CD4-positive, alpha-beta memory T cell (primary cell): ENCODE results near the gene EXD3. TPM values are rescaled to one million over a fixed set of nuclear protein-coding genes. Genes with fewer than 3 reads are reported as not detected.

Experiments
- CTCF ChIA-PET: fragments of 350-600 bp; sonication (Branson Sonifier 250); formaldehyde crosslinking; loops from one replicate; lab custom pipeline; 2021; ENCODE audit warnings: inconsistent platforms; ENCODE audit not compliant: partially characterized antibody; lab: Charles Lee
- POLR2A ChIA-PET: fragments of 350-600 bp; sonication (Branson Sonifier 250); formaldehyde crosslinking; loops from one replicate; lab custom pipeline; 2021; ENCODE audit not compliant: partially characterized antibody; lab: Charles Lee
- DNase-seq, 5 donors: peaks; one replicate each; pipeline versions ENCODE4 v3.0.0 to v3.0.0-alpha.2; 2020 to 2022; ENCODE audit warnings: mixed read lengths in 1 of 5
- H3K27ac ChIP-seq: one replicate; pipeline ENCODE4 v1.7.0; 2013; ENCODE audit warnings: low read depth, low read length
- H3K27me3 ChIP-seq: 2 replicates; pipeline ENCODE4 v1.7.0; 2013; ENCODE audit warnings: mild to moderate bottlenecking, low read length, moderate library complexity; ENCODE audit not compliant: insufficient read depth
- H3K36me3 ChIP-seq: 2 replicates; pipeline ENCODE4 v1.7.0; 2013; ENCODE audit warnings: mild to moderate bottlenecking, low read length, moderate library complexity; ENCODE audit not compliant: insufficient read depth
- H3K4me1 ChIP-seq: 2 replicates; pipeline ENCODE4 v1.7.0; 2013; ENCODE audit warnings: mild to moderate bottlenecking, low read length, moderate library complexity; ENCODE audit not compliant: insufficient read depth
- H3K4me3 ChIP-seq, 2 donors: one replicate each; pipeline ENCODE4 v1.7.0; 2013; ENCODE audit warnings: low read length in 2 of 2, mild to moderate bottlenecking in 1 of 2
- H3K9me3 ChIP-seq, 2 donors: one replicate each; pipeline ENCODE4 v1.7.0; 2013; ENCODE audit warnings: low read length in 2 of 2, control low read depth in 1 of 2; ENCODE audit not compliant: control insufficient read depth in 1 of 2
- H3K27ac Mint-ChIP-seq, 7 donors: one replicate each; pipeline ENCODE4 v1.8.0; 2020 to 2021; ENCODE audit warnings: mixed read lengths in 7 of 7, mild to moderate bottlenecking in 6 of 7, inconsistent platforms in 3 of 7, moderate library complexity in 3 of 7
- H3K27me3 Mint-ChIP-seq, 2 donors: one replicate each; pipeline ENCODE4 v1.8.0; 2020 to 2021; ENCODE audit warnings: mixed read lengths in 2 of 2
- H3K36me3 Mint-ChIP-seq, 2 donors: one replicate each; pipeline ENCODE4 v1.8.0; 2020 to 2021; ENCODE audit warnings: mixed read lengths in 2 of 2, inconsistent platforms in 1 of 2, mild to moderate bottlenecking in 1 of 2
- H3K4me1 Mint-ChIP-seq, 4 donors: one replicate each; pipeline ENCODE4 v1.8.0; 2020 to 2021; ENCODE audit warnings: mixed read lengths in 4 of 4, mild to moderate bottlenecking in 1 of 4
- H3K4me3 Mint-ChIP-seq, 8 donors: one replicate each; pipeline ENCODE4 v1.8.0; 2020 to 2021; ENCODE audit warnings: mixed read lengths in 8 of 8, mild to moderate bottlenecking in 7 of 8, moderate library complexity in 6 of 8, inconsistent platforms in 3 of 8
- H3K9me3 Mint-ChIP-seq, 8 donors: one replicate each; pipeline ENCODE4 v1.8.0; 2020 to 2021; ENCODE audit warnings: mixed read lengths in 8 of 8, mild to moderate bottlenecking in 5 of 8, inconsistent platforms in 3 of 8, moderate library complexity in 1 of 8
- intact Hi-C: fragments of 100-400 bp; cut with micrococcal nuclease; formaldehyde crosslinking; loops from one replicate; pipeline ENCODE4 v1.15.1; 2023
- polyA plus RNA-seq, 2 donors: library from polyadenylated mRNA; unstranded; fragments of 300-500 nt; fragmentation: Illumina TruSeq; gene quantifications; one replicate each; pipeline ENCODE4 v1.2.3, GENCODE V29; 2021
- total RNA-seq, 2 experiments: library from RNA; stranded (reverse); gene quantifications; one replicate each; pipeline ENCODE4 v1.2.3, GENCODE V29; 2021

The EXD3 gene
- total and polyA plus RNA-seq, 4 experiments from 2014 or later = 2.5 to 21.9 (median 14.2) TPM

DNA sequence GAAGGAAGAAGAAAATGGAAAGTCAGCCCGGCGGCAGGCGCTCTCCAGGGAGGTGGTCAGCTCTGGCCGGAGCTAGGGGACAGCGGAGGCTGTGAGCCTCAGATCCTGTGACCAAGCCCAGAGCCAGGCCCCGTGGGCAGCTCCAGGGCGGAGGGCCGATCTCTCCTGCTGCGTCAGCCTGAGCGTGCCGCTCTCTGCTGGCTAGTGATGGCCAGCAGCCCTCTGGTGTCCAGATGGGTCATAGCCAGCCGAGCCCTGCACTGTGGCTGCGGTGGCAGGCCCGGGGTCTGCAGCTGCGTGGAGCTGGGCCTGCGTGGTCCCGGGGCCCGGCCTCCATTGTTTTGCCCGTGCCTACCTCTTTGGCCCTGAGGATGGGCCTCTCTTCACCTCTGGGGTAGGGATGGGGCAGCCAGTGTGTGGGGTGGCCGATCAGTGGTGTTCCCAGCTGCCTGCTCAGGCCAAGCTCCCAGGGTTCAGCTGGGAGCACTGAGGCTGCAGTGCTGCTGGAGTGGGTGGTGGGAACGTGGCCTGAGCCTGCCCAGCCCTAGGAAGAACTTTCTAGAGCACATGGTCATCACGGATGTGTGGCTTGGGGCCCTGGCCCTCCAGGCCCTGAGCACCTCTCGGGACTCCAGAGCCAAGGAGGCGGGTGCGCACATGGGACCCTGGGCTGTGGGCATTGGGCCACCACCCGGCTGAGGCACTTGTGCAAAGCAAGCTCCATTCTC lies 103.8 kb downstream of the EXD3 start:
- intact Hi-C loops = no loop called here
- Histone ChIP-seq H3K4me1 (peaks cover 10% of the 10 kb centered on the region), H3K36me3 (no peaks in the 10 kb centered on the region), H3K27ac (no peak overlapping the region), H3K27me3 (no peaks in the 10 kb centered on the region), H3K9me3 (no peaks in the 10 kb centered on the region), H3K4me3 (no peak overlapping the region)
- DNase-seq = no peak
- H3K9me3 Mint-ChIP-seq = no peaks in the 10 kb centered on the region
- POLR2A ChIA-PET = interaction anchor here (0.6 kb wide), 1 partner anchor 122 kb away, joined by 3 read pairs; the partner anchor contains the start of gene ENTPD8
- H3K4me3 Mint-ChIP-seq = no peak overlapping the region
- H3K4me1 Mint-ChIP-seq = peaks cover 0 to 5% (median 4%) of the 10 kb centered on the region in 4 donors
- H3K27me3 Mint-ChIP-seq = peaks cover 3 to 4% of the 10 kb centered on the region in 2 donors
- no peaks in the 10 kb centered on the region for H3K36me3 Mint-ChIP-seq
- H3K27ac Mint-ChIP-seq = no peak overlapping the region
- CTCF ChIA-PET = no interaction called here

GRCh38 chr9:137318602-137319001 lies 104.4 kb downstream of the EXD3 start:
- POLR2A ChIA-PET = no interaction called here
- no peak overlapping the region for H3K27ac Mint-ChIP-seq
- no peaks in the 10 kb centered on the region for H3K9me3 Mint-ChIP-seq

GRCh38 chr9:137317718-137318511 lies 105.0 kb downstream of the EXD3 start:
- no peak overlapping the region for H3K27ac ChIP-seq
- Mint-ChIP-seq H3K9me3 (no peaks in the 10 kb centered on the region), H3K4me3 (no peak overlapping the region), H3K27ac (no peak overlapping the region), H3K36me3 (no peaks in the 10 kb centered on the region), H3K27me3 (peaks cover 3% of the 10 kb centered on the region in 2 donors), H3K4me1 (peaks cover 0 to 5% (median 4%) of the 10 kb centered on the region in 4 donors)
- no peaks in the 10 kb centered on the region for H3K27me3 ChIP-seq
- ChIA-PET POLR2A (no interaction called here), CTCF (no interaction called here)
- H3K36me3 ChIP-seq = no peaks in the 10 kb centered on the region
- DNase-seq = no peak
- no peak overlapping the region for H3K4me3 ChIP-seq
- H3K4me1 ChIP-seq = peaks cover 10% of the 10 kb centered on the region
- H3K9me3 ChIP-seq = no peaks in the 10 kb centered on the region
- intact Hi-C loops = no loop called here

More at GRCh38 chr9:137318602-137319001, 104.4 kb downstream of the EXD3 start:
- CTCF ChIA-PET = no interaction called here
- DNase-seq = no peak
- Histone ChIP-seq H3K4me1 (peaks cover 10% of the 10 kb centered on the region), H3K4me3 (no peak overlapping the region), H3K27me3 (no peaks in the 10 kb centered on the region), H3K9me3 (no peaks in the 10 kb centered on the region), H3K36me3 (no peaks in the 10 kb centered on the region), H3K27ac (no peak overlapping the region)
- peaks cover 3% of the 10 kb centered on the region in 2 donors for H3K27me3 Mint-ChIP-seq
- no peak overlapping the region for H3K4me3 Mint-ChIP-seq
- no peaks in the 10 kb centered on the region for H3K36me3 Mint-ChIP-seq
- intact Hi-C loops = no loop called here
- H3K4me1 Mint-ChIP-seq = peaks cover 0 to 5% (median 4%) of the 10 kb centered on the region in 4 donors

- Histone ChIP-seq H3K4me3 (no peak overlapping the region), H3K9me3 (no peaks in the 10 kb centered on the region), H3K4me1 (peaks cover 10% of the 10 kb centered on the region), H3K36me3 (no peaks in the 10 kb centered on the region), H3K27ac (no peak overlapping the region), H3K27me3 (no peaks in the 10 kb centered on the region)
- intact Hi-C loops = no loop called here
- Mint-ChIP-seq H3K9me3 (no peaks in the 10 kb centered on the region), H3K4me3 (no peak overlapping the region), H3K27me3 (peaks cover 2 to 3% of the 10 kb centered on the region in 2 donors), H3K4me1 (peaks cover 0 to 5% (median 4%) of the 10 kb centered on the region in 4 donors), H3K27ac (no peak overlapping the region), H3K36me3 (no peaks in the 10 kb centered on the region)
- POLR2A ChIA-PET = no interaction called here
- CTCF ChIA-PET = no interaction called here
- DNase-seq = no peak
Observed at GRCh38 chr9:137317021-137317717, 105.8 kb downstream of the EXD3 start.

GRCh38 chr9:137316012-137316981 lies 106.7 kb downstream of the EXD3 start:
- Mint-ChIP-seq H3K27me3 (peaks cover 0 to 2% of the 10 kb centered on the region in 2 donors), H3K9me3 (no peaks in the 10 kb centered on the region), H3K4me3 (no peak overlapping the region), H3K27ac (no peak overlapping the region), H3K4me1 (peaks cover 0 to 5% (median 4%) of the 10 kb centered on the region in 4 donors), H3K36me3 (no peaks in the 10 kb centered on the region)
- no peaks in the 10 kb centered on the region for H3K27me3 ChIP-seq
- H3K4me3 ChIP-seq = no peak overlapping the region
- no peak for DNase-seq
- POLR2A ChIA-PET = interaction anchor here (1.3 kb wide), 1 partner anchor 75 kb away, joined by 3 read pairs; the partner anchor contains the start of gene TUBB4B
- H3K36me3 ChIP-seq = no peaks in the 10 kb centered on the region
- no peak overlapping the region for H3K27ac ChIP-seq
- H3K4me1 ChIP-seq = peaks cover 10% of the 10 kb centered on the region
- CTCF ChIA-PET = no interaction called here
- intact Hi-C loops = no loop called here
- H3K9me3 ChIP-seq = no peaks in the 10 kb centered on the region

GRCh38 chr9:137315581-137316011 lies 107.4 kb downstream of the EXD3 start:
- no peak overlapping the region for H3K27ac Mint-ChIP-seq
- CTCF ChIA-PET = no interaction called here
- POLR2A ChIA-PET = interaction anchor here (1.3 kb wide), 1 partner anchor 75 kb away, joined by 3 read pairs; the partner anchor contains the start of gene TUBB4B

More at GRCh38 chr9:137315581-137316011, 107.4 kb downstream of the EXD3 start:
- Histone ChIP-seq H3K9me3 (no peaks in the 10 kb centered on the region), H3K36me3 (no peaks in the 10 kb centered on the region), H3K27me3 (no peaks in the 10 kb centered on the region), H3K4me3 (no peak overlapping the region), H3K27ac (no peak overlapping the region), H3K4me1 (peaks cover 4% of the 10 kb centered on the region)
- DNase-seq = no peak
- Mint-ChIP-seq H3K36me3 (no peaks in the 10 kb centered on the region), H3K27me3 (peaks cover 0 to 2% of the 10 kb centered on the region in 2 donors), H3K9me3 (no peaks in the 10 kb centered on the region), H3K4me3 (no peak overlapping the region), H3K4me1 (peaks cover 0 to 3% (median 2%) of the 10 kb centered on the region in 4 donors)
- intact Hi-C loops = no loop called here
